K562 (cell line): Measurements from ENCODE around the gene CWF19L1. TPM values are rescaled to one million over a fixed set of nuclear protein-coding genes. Genes with fewer than 3 reads are reported as not detected.

ENCODE experiments used
- ATAC-seq: fragments of 200-7000 bp; cut with Tn5 transposase; 3 replicates; pipeline ENCODE4 v1.9.1; 2020; ENCODE audit warnings: moderate library complexity
- BruUV-seq: library from RNA; stranded (reverse); fragments of 400-500 nt; replicated peaks from 2 replicates; lab custom pipeline; 2021; lab: Mats Ljungman, UMichigan
- CTCF ChIA-PET: fragments of 300-600 bp; formaldehyde crosslinking; extraction: SDS; loops from one replicate; lab custom pipeline; 2021; ENCODE audit warnings: low intra/inter-chr PET ratio; lab: Yijun Ruan, JAX
- POLR2A ChIA-PET: fragments of 300-600, 350-650 bp; sonication (Branson Sonifier 250); formaldehyde crosslinking; extraction: SDS; loops from one replicate; lab custom pipeline; 2021; ENCODE audit warnings: antibody characterized with exemption, inconsistent platforms; lab: Yijun Ruan, JAX
- DNase-seq, 4 experiments: peaks; one replicate each; pipeline versions ENCODE4 v3.0.0 to v3.0.0-alpha.2; 2011 to 2018; ENCODE audit warnings: low spot score in 3 of 4, mixed read lengths in 3 of 4; ENCODE audit errors: extremely low read depth in 1 of 4
- FAIRE-seq: peaks from 2 replicates; lab custom pipeline; 2011; peaks lifted over from hg19 to GRCh38; lab: Jason Lieb, UNC
- H2AFZ ChIP-seq: 2 replicates; pipeline ENCODE4 v1.6.0; 2011; ENCODE audit warnings: low read depth, low read length, control low read depth, inconsistent platforms
- H3K27ac ChIP-seq: fragments of 200-600 bp; 3 replicates; pipeline ENCODE4 v1.8.0; 2011; ENCODE audit warnings: low read depth, mild to moderate bottlenecking, control low read depth, inconsistent platforms, low read length, moderate library complexity, mixed read lengths; ENCODE audit errors: extremely low read depth
- H3K27me3 ChIP-seq, 2 experiments: fragments of 300-600 bp in 1 of 2; 2 replicates in 1 of 2; 3 replicates in 1 of 2; pipeline versions ENCODE4 v1.6.0 to v1.8.0; 2011; ENCODE audit warnings: inconsistent platforms in 2 of 2, low read length in 2 of 2, mild to moderate bottlenecking in 1 of 2, mixed read lengths in 1 of 2, moderate library complexity in 1 of 2; ENCODE audit not compliant: control insufficient read depth in 2 of 2, insufficient read depth in 2 of 2
- H3K36me3 ChIP-seq: fragments of 300-600 bp; 3 replicates; pipeline ENCODE4 v1.8.0; 2011; ENCODE audit warnings: mild to moderate bottlenecking, low read length, inconsistent platforms; ENCODE audit not compliant: control insufficient read depth, insufficient read depth
- H3K4me1 ChIP-seq, 2 experiments: fragments of 200-600 bp in 1 of 2; replicated peaks in 1 of 2; 2 replicates in 1 of 2; 3 replicates in 1 of 2; pipeline versions ENCODE4 v1.5.1 to v1.8.0; 2011; ENCODE audit warnings: inconsistent platforms in 2 of 2, low read length in 2 of 2, mild to moderate bottlenecking in 1 of 2, mixed read lengths in 1 of 2, moderate library complexity in 1 of 2; ENCODE audit not compliant: control insufficient read depth in 2 of 2, insufficient read depth in 2 of 2
- H3K4me2 ChIP-seq: 2 replicates; pipeline ENCODE4 v1.6.1; 2011; ENCODE audit warnings: low read length, control low read depth, inconsistent platforms, mixed read lengths; ENCODE audit not compliant: insufficient read depth
- H3K4me3 ChIP-seq: fragments of 200-600 bp; sonication (generic), shearing (Covaris generic); 2 replicates; pipeline ENCODE4 v1.5.1; 2016; ENCODE audit warnings: control low read depth, inconsistent platforms
- H3K79me2 ChIP-seq: fragments of 200-600 bp; 3 replicates; pipeline ENCODE4 v1.8.0; 2011; ENCODE audit warnings: low read length, inconsistent platforms; ENCODE audit not compliant: control insufficient read depth, insufficient read depth
- H3K9ac ChIP-seq, 2 experiments: 2 replicates each; pipeline versions ENCODE4 v1.6.0 to v1.6.1; 2011; ENCODE audit warnings: low read depth in 2 of 2, low read length in 2 of 2, control low read depth in 1 of 2, inconsistent platforms in 1 of 2, mild to moderate bottlenecking in 1 of 2, mixed read lengths in 1 of 2; ENCODE audit not compliant: insufficient read depth in 1 of 2
- H3K9me1 ChIP-seq: one replicate; pipeline ENCODE4 v1.6.0; 2011; ENCODE audit warnings: inconsistent platforms, mild to moderate bottlenecking, low read length, moderate library complexity; ENCODE audit not compliant: control insufficient read depth, insufficient read depth
- H3K9me3 ChIP-seq: replicated peaks from 2 replicates; pipeline ENCODE4 v1.5.1; 2011; ENCODE audit warnings: low read depth, low read length, inconsistent platforms; ENCODE audit not compliant: control insufficient read depth, insufficient read depth
- H4K20me1 ChIP-seq: replicated peaks from 2 replicates; pipeline ENCODE4 v1.6.1; 2011; ENCODE audit warnings: low read length, inconsistent platforms, mixed read lengths; ENCODE audit not compliant: control insufficient read depth, insufficient read depth
- BACH1 ChIP-seq: fragments of 200-800 bp; sonication (Bioruptor generic); IDR thresholded peaks from 2 replicates; pipeline ENCODE4 v1.6.1; 2016; ENCODE audit warnings: missing genetic modification characterization, missing compliant biosample characterization
- BCOR ChIP-seq: fragments of 450-650 bp; IDR thresholded peaks from 2 replicates; pipeline ENCODE4 v1.6.1; 2016
- BRD9 ChIP-seq: fragments of 450-650 bp; IDR thresholded peaks from 2 replicates; pipeline ENCODE4 v1.6.1; 2018; ENCODE audit warnings: low read depth; ENCODE audit not compliant: partially characterized antibody
- ESRRA ChIP-seq: fragments of 450-650 bp; IDR thresholded peaks from 2 replicates; pipeline ENCODE4 v1.6.1; 2014; ENCODE audit warnings: low read depth, mild to moderate bottlenecking, moderate library complexity, borderline replicate concordance
- LARP7 ChIP-seq: fragments of 450-650 bp; IDR thresholded peaks from 2 replicates; pipeline ENCODE4 v1.6.1; 2016
- PHB ChIP-seq: fragments of 250-450 bp; sonication (Bioruptor Pico); IDR thresholded peaks from 2 replicates; pipeline ENCODE4 v1.5.0; 2021
- PHF21A ChIP-seq: fragments of 450-650 bp; IDR thresholded peaks from 2 replicates; pipeline ENCODE4 v1.6.1; 2017; ENCODE audit warnings: low read depth, borderline replicate concordance
- SMAD3 ChIP-seq: fragments of 450-650 bp; formaldehyde crosslinking; conservative IDR thresholded peaks from 2 replicates; pipeline ENCODE4 v1.4.0; 2020; ENCODE audit warnings: mild to moderate bottlenecking
- YY1 ChIP-seq, 3 experiments: IDR thresholded peaks; 2 replicates each; pipeline ENCODE4 v1.6.1; 2011; ENCODE audit warnings: low read length in 2 of 3, mild to moderate bottlenecking in 2 of 3, moderate library complexity in 2 of 3, borderline replicate concordance in 1 of 3, control low read depth in 1 of 3, low read depth in 1 of 3; ENCODE audit not compliant: insufficient read depth in 3 of 3, insufficient replicate concordance in 2 of 3, control insufficient read depth in 1 of 3, insufficient read length in 1 of 3; ENCODE audit errors: extremely low read depth in 1 of 3
- ZBTB17 ChIP-seq: fragments of 450-650 bp; formaldehyde crosslinking; IDR thresholded peaks from 2 replicates; pipeline ENCODE4 v1.4.0; 2020; ENCODE audit warnings: mild to moderate bottlenecking
- ZEB2 ChIP-seq: fragments of 450-650 bp; IDR thresholded peaks from 2 replicates; pipeline ENCODE4 v1.6.1; 2016
- ZNF133 ChIP-seq: fragments of 250-450 bp; sonication (Bioruptor Pico); IDR thresholded peaks from 2 replicates; pipeline ENCODE4 v1.4.0; 2020; ENCODE audit warnings: mild to moderate bottlenecking
- ZNF212 ChIP-seq: fragments of 450-650 bp; formaldehyde crosslinking; IDR thresholded peaks from 2 replicates; pipeline ENCODE4 v1.4.0; 2020; ENCODE audit warnings: mild to moderate bottlenecking
- WGBS: fragments of 100-300 bp; shearing (Covaris generic); methylation state at CpG from one replicate; pipeline ENCODE4 v1.1.6; 2016; ENCODE audit warnings: low coverage, mixed read lengths; ENCODE audit not compliant: insufficient coverage; ENCODE audit errors: missing lambda C conversion rate; 5-methylcytosine and 5-hydroxymethylcytosine counted together
- in situ Hi-C: fragments of 300-500 bp; cut with MboI; formaldehyde crosslinking; loops from 4 replicates; pipeline ENCODE4 v1.15.0; 2018; ENCODE audit warnings: inconsistent platforms, mixed read lengths
- intact Hi-C: fragments of 100-400 bp; cut with micrococcal nuclease; formaldehyde crosslinking; loops from 2 replicates; pipeline ENCODE4 v1.14.2; 2022
- polyA plus RNA-seq, 8 experiments: library from polyadenylated mRNA; depleted of rRNA in 4 of 8; stranded (reverse) in 5 of 8; unstranded in 3 of 8; fragments of >200 nt; fragmentation: Nextera tagmentation in 2 of 8; fragmentation: Illumina TruSeq in 1 of 8; extraction: Ambion mirVana in 2 of 8; extraction: Trizol in 1 of 8; gene quantifications; 2 replicates each; pipeline versions ENCODE4 v1.2.1 to v1.2.3, GENCODE V29; 2011 to 2014; ENCODE audit warnings: inconsistent platforms in 1 of 8, missing spikeins in 1 of 8
- total RNA-seq, 7 experiments: library from RNA; depleted of rRNA in 6 of 7; stranded (reverse); fragments of >200 nt in 6 of 7; fragmentation: Illumina TruSeq in 2 of 7; extraction: Trizol in 2 of 7; gene quantifications; 2 replicates each; pipeline versions ENCODE4 v1.2.1 to v1.2.3, GENCODE V29; 2011 to 2021; ENCODE audit warnings: low replicate concordance in 1 of 7
- TF ChIP-seq, protein P1 (sequence below): fragments of 250-450 bp; sonication (Bioruptor Pico); IDR thresholded peaks from 2 replicates; pipeline ENCODE4 v1.4.0; 2020; ENCODE audit warnings: mild to moderate bottlenecking
- TF ChIP-seq, protein P2 (sequence below): fragments of 250-450 bp; sonication (Bioruptor Pico); IDR thresholded peaks from 2 replicates; pipeline ENCODE4 v1.5.0; 2022; ENCODE audit warnings: mild to moderate bottlenecking

Gene CWF19L1
- total and polyA plus RNA-seq, 9 of the 15 experiments (the other 6 are each of a cell fraction or from before 2014, with no cell fraction given): 19.5 to 49.9 (median 30.9) TPM

- BruUV-seq: no TSS peak
Observed at GRCh38 chr10:100248820-100249219, 18.6 kb downstream of the CWF19L1 start.

GRCh38 chr10:100245484-100246220 lies 21.8 kb downstream of the CWF19L1 start:
- ChIA-PET CTCF (no interaction called here), POLR2A (no interaction called here)
- no peak for FAIRE-seq
- Histone ChIP-seq H4K20me1 (no peaks in the 10 kb centered on the region), H3K36me3 (peaks cover 68% of the 10 kb centered on the region), H3K79me2 (no peaks in the 10 kb centered on the region), H2AFZ (no peak overlapping the region), H3K4me1 (no peaks in the 10 kb centered on the region), H3K9me1 (no peaks in the 10 kb centered on the region), H3K27ac (no peak overlapping the region), H3K9me3 (no peaks in the 10 kb centered on the region), H3K9ac (no peak overlapping the region), H3K4me2 (no peak overlapping the region), H3K27me3 (no peaks in the 10 kb centered on the region), H3K4me3 (no peak overlapping the region)
- 49% methylated on average over 3 of the region's 5 CpGs for WGBS
- DNase-seq: no peak
- in situ Hi-C loops (no loop called here), intact Hi-C loops (no loop called here)
- no TSS peak for BruUV-seq
- no peak for ATAC-seq
- TF ChIP-seq BACH1 (tag) (no peak), ZNF212 (no peak), BRD9 (no peak), ZBTB17 (CRISPR knock-in tag) (no peak), BCOR (no peak), SMAD3 (no peak), ZNF133 (CRISPR knock-in tag) (no peak), PHB (CRISPR knock-in tag) (no peak), ESRRA (no peak), PHF21A (no peak)
- TF ChIP-seq, protein P1, sequence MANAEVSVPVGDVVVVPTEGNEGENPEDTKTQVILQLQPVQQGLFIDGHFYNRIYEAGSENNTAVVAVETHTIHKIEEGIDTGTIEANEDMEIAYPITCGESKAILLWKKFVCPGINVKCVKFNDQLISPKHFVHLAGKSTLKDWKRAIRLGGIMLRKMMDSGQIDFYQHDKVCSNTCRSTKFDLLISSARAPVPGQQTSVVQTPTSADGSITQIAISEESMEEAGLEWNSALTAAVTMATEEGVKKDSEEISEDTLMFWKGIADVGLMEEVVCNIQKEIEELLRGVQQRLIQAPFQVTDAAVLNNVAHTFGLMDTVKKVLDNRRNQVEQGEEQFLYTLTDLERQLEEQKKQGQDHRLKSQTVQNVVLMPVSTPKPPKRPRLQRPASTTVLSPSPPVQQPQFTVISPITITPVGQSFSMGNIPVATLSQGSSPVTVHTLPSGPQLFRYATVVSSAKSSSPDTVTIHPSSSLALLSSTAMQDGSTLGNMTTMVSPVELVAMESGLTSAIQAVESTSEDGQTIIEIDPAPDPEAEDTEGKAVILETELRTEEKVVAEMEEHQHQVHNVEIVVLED: no peak
- TF ChIP-seq, protein P2, sequence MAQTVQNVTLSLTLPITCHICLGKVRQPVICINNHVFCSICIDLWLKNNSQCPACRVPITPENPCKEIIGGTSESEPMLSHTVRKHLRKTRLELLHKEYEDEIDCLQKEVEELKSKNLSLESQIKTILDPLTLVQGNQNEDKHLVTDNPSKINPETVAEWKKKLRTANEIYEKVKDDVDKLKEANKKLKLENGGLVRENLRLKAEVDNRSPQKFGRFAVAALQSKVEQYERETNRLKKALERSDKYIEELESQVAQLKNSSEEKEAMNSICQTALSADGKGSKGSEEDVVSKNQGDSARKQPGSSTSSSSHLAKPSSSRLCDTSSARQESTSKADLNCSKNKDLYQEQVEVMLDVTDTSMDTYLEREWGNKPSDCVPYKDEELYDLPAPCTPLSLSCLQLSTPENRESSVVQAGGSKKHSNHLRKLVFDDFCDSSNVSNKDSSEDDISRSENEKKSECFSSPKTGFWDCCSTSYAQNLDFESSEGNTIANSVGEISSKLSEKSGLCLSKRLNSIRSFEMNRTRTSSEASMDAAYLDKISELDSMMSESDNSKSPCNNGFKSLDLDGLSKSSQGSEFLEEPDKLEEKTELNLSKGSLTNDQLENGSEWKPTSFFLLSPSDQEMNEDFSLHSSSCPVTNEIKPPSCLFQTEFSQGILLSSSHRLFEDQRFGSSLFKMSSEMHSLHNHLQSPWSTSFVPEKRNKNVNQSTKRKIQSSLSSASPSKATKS (CRISPR knock-in tag): no peak

More at GRCh38 chr10:100248820-100249219, 18.6 kb downstream of the CWF19L1 start:
- Histone ChIP-seq H3K4me2 (no peak overlapping the region), H4K20me1 (no peaks in the 10 kb centered on the region), H3K9me3 (no peaks in the 10 kb centered on the region), H3K9ac (peak overlapping the region in 1 of 2 experiments; percentile 45; a peak in 1 of 4 replicates), H3K79me2 (no peaks in the 10 kb centered on the region), H3K4me3 (no peak overlapping the region), H3K27me3 (no peaks in the 10 kb centered on the region), H3K36me3 (peaks cover 61% of the 10 kb centered on the region), H3K9me1 (no peaks in the 10 kb centered on the region), H2AFZ (no peak overlapping the region), H3K27ac (no peak overlapping the region), H3K4me1 (no peaks in the 10 kb centered on the region)
- FAIRE-seq (no peak), DNase-seq (no peak), ATAC-seq (no peak)
- 94% methylated on average over 6 of the region's 7 CpGs for WGBS
- POLR2A ChIA-PET: interaction anchor here (1.5 kb wide), 1 partner anchor 9 kb away, joined by 4 read pairs; no protein-coding TSS in a partner anchor
- in situ Hi-C loops: no loop called here
- intact Hi-C loops: no loop called here
- TF ChIP-seq ZEB2 (no peak), YY1 (IDR thresholded peaks at IDR 0.05; ENCODE audit: borderline replicate concordance in 1 of 3, control insufficient read depth in 1 of 3, extremely low read depth in 1 of 3, insufficient read depth in 3 of 3, insufficient read length in 1 of 3, insufficient replicate concordance in 2 of 3, low read depth in 1 of 3, low read length in 2 of 3) (no peak), LARP7 (no peak)
- CTCF ChIA-PET: no interaction called here
